ENCODE data around the gene GNGT2.

Gene GNGT2

DNA sequence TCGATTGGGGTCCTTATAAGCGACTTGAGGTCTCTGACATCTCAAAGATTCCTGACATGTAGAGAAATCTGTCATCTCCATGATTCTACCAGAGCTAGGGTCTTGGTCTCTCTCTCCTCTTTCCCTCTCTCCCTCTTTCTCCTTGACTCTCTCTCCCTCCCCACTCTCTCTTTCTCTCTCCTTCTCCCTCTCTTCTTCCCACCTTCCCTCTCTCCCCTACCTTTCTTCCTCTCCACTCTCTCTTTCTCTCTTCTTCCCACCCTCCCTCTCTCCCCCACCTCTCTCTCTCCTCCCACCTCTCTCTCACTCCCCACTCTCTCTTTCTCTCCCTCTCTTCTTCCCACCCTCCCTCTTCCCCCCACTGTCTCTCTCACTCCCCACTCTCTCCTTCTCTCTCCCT lies 45.2 kb downstream of the GNGT2 start:
- no peak for DNase-seq

- DNase-seq: peak; percentile 7
Observed at GRCh38 chr17:49162866-49163265, 47.5 kb downstream of the GNGT2 start.

GRCh38 chr17:49157784-49158183 lies 52.6 kb downstream of the GNGT2 start:
- no peak for DNase-seq

DNA sequence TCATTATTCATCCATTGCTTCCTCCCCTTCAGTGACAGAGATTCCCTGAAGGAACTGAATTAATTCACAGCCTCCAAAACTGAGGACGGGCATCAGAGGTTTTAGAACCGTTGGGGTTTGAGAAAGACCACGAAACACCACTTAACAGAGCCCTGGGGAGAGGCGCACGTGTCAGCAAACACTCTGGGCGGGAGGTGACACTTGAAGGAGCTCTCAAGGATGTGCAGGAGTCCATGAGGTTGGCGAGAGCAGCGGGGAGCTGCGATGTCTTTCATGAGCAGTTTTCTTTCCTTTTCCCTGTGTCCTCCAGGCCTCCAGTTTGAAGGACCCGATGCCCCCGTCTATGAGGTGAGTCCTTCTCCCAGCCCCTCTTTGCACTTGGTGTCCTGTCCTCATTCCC lies 54.1 kb downstream of the GNGT2 start:
- DNase-seq: no peak

Measured in NCI-H1105 treated with DMSO at 0.1 percent for 48 hours (cell line).